ENCODE results near the gene PRLHR.

Gene PRLHR

DNA sequence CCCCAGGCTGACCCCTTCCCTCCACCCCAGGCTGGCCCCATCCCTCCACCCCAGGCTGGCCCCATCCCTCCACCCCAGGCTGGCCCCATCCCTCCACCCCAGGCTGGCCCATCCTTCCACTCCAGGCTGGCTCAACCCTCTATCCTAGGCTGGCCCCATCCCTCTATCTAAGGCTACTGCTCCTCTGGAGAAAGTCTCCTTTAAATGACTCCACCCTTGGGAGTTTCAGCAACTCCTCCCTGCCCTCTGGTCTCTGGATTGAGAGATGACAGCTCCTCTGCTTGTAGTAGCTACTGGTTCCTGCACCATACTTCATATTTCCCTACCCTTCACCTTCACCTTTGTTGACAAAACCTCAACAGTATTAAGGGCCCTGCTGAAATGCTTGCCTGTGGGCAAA lies 8.5 kb downstream of the PRLHR start:
- DNase-seq, result no peak

DNA sequence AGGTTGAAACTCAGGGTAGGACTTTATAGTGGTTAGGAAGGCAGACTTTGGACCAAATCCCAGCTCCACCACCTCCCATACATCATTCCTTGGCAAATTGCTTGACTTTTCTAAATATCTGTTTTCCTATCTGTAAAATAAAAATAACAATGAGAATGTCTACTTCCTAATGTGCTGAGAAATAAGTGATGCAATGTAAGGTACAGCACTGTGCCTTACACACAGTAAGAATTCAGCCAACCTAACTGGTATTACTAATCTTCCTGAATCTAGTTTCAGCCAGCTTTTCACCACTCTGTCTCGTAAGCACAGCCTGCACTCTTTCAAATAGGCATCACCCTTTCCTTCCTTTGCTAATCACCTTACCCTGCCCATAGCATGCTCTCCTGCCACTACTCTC lies 9.7 kb downstream of the PRLHR start:
- DNase-seq, result no peak

DNA sequence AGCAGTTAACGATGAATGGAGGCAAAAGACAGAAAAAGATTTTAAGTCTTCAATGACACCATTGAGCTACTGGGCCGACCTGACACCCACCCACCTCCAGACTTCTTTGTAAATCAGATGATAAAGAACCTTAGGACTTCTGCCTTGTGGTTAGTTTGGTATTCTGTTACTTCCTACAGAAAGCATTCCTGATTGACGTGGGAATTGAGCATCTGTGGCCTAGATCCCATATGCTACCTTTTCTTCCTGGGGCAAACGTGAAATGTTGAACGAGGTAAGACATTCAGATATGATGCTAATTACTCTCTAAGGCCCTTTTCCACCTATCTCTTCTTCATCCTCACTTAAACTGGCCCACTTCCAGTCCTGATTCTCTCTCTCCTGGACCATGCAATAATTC lies 10.2 kb downstream of the PRLHR start:
- no peak for DNase-seq

DNA sequence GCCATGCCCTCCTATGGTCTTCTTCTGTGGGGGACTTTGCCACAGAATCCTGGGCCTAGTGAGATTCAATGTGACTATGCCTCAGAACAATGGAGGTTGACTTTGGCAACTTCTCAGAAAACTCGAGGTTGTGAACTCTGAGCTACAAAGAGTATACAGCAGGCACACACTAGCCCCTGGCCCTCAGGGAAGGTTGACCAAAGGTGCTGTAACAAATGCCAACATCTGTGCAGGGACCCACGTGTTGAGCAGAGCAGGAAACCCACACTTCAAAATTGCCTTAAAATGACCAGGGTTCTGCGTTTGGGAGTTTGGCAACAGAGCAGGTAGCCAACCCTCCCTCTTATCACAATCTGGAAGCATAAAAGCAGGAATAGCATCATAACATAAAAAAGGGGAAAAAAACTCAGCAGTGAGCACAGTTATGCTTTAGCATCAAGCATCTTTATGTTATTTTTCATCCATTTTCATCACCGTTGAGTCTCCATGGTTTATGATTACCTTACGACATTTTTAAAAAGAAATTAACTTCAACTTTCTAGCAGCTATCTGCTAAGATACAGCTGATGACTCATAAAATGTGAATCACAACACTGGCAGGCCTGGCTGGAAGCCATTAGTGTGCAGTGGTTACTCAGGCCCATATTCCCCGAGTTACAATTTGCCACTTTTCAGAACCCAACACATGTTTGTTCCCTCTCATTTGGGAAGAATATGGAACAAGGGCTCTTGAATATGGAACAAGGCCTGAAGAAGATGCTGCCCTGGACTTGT lies 11.1 kb downstream of the PRLHR start:
- no peak for DNase-seq

DNA sequence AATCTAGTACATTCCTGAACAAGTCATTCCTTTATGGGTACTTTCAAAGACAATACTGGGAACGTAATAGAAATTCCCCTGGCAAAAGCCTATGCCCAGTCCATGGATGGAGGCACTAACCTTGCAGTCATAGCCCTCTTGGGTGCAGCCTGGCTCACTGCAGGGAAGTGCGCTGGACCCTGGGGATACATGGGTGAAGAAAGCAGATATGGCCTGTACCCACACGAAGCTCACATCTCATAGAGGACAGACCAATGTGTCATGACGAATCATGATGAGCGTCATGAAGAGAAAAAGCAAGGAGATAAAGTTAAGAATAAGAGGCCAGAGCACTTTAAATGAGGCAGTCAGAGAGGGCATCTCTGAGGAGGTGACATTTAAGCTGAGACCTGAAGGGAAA lies 11.8 kb downstream of the PRLHR start:
- no peak for DNase-seq

DNA sequence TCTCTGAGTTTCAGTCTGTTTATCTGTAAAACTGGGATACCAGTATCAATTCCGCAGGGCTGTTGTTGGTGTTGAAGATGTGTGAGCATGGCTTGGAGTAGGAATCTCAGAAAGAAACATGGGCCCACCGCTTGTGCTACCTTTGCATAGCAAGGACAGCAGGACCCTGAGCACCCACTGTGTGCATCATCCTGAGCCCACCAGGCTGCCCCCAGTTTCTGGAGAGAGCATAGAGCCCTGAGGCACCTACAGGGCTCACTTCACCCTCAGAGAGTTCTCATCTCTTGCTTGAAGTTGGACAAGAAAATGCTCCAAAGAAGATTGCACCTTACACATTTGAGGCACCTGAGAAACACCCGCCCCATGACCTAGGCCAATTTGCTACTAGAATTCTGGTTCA lies 12.9 kb downstream of the PRLHR start:
- no peak for DNase-seq

DNA sequence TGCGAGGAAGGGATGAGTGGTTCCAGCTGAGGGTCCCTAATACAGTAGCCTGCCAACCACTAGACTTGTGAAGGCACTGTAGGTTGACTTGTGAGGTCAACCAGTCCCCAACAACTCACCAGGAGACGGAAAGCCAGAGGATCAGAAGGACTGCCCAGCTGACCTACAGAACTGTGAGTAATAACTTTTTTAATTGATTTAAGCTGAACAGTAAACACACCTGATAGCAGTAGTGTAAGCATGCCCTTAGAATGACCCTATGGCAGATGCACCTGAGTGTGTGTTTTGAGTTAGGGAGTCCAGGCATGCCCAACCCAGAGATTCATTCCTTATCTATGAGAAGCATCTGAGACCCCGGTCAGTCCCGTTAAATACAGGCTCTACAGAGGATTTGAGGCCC lies 14.1 kb downstream of the PRLHR start:
- DNase-seq, result no peak

DNA sequence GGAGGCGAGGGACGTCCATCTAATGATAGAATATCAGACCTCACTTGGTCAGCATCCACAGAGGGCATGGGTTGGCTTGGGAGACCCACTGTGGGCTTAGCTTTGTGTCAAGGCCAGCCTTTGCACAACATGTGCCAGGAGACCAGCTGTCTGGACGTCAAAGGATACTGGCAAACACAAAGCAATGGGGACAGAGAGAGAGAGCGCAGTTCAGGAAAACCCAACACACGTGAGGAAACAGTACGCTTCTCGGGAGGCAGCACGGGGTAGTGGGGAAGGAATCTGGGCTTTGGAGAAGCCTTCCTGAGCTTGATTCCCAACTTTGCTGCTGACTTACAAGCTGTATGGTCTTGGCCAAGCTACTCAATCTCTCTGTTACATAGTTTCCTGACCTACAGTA lies 14.7 kb downstream of the PRLHR start:
- no peak for DNase-seq

DNA sequence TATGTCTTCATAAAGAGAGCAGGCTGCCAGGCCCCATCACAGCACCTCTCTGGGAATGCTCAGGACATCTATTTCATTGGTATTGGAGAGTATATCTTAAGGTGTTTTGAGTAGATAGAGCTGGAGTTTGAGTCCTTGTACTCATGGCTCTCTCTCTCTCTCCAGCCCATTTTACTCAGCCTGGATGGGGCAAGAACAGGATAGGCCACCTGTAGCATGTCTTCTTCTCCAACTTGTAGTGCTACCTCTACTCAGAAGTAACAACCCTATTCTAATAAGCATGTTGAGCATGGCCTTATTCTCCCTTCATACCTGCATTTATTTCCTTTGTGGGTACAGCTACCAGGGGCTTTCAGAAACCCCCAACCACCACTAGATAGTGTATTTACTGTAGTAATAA lies 21.9 kb downstream of the PRLHR start:
- no peak for DNase-seq

DNA sequence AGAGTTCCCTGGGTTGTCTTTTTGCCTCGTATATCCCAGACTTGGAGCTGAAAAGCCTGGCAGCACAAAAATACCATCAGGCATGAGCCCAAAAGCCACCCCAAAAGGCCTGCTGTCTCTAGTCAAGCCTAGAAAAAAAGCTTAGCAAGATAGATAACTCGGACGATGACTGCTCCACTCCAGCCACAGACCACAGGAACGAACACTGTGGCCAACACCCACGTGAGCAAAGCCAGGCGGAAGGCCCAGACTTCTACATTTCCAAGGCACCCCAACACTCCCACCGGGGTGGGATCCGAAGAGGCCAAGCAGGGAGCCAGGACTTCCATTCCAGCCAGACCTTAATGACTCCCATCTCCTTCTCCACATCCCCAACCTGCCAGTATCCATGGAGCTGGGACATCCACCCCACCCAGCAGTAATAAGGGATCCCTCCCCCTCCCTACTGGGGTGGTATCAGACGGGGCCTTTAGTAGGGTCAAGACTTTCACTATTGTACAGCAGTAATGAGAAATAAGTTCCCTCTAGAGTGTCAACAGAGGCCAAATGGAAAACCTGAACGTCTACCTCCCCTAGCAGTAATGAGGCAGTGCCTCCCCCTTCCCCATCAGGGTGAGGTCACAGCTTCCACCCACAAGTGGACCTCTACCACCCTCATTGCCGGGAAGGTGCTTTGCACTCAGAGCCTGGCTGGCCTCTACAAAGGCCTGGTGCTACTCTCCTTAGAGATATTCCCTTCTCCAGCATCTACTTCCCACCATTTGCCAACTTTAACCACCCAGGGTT lies 23.0 kb downstream of the PRLHR start:
- no peak for DNase-seq

DNA sequence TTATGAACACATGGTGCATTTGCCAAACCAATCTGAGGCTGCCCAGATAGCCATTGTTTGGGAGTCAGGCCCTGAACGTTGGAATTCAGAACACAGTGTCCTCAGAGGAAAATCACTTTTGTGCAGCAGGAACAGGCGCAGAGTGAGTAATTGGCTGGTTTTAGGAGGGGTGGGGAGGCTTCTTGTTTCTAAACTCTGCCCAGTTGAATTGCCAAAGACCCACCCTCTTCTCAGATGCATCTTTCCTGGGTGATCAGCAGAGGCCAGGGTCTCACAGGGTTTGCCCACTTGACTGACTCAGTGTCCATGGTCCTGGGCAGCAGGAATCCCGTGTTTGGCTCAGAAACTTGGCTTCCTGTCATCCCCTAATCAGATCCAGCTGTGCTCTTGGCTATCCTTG lies 24.3 kb downstream of the PRLHR start:
- no peak for DNase-seq

DNA sequence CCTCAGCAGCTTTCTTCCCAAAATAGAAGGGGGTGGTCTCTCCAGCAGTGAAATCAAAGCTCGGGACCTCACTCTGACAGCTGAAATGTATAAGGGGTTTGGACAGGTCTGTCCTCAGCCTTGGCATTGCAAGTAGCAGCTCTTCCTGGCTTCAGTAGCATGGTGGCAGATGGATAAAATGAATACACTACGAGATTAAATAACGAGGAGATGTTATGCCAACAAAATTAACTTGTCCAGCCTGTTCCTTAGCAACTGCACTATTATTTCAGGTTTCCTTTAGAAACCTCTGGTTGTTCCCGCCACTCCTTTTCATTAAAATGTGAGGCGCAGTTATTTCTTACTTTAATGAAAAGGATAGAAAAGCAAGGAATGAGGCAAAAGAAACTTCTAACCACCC lies 24.9 kb downstream of the PRLHR start:
- DNase-seq, result no peak

DNA sequence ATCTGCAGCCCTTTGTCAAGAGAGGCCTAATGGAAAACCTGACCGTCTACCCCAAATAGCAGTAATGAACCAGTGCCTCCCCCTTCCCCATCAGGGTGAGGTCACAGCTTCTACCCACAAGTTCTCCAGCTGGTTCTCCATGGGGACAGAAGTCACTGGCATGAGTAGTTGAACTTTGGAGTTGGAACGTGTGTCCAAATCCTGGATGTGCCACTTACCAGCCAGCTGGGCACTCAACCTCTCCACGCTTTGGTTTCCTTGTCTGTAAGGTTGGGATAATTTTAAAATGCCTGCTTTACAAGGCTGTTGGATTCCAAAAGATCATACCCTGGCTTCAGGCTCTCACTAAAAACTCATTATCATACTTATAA lies 25.6 kb downstream of the PRLHR start:
- no peak for DNase-seq

DNA sequence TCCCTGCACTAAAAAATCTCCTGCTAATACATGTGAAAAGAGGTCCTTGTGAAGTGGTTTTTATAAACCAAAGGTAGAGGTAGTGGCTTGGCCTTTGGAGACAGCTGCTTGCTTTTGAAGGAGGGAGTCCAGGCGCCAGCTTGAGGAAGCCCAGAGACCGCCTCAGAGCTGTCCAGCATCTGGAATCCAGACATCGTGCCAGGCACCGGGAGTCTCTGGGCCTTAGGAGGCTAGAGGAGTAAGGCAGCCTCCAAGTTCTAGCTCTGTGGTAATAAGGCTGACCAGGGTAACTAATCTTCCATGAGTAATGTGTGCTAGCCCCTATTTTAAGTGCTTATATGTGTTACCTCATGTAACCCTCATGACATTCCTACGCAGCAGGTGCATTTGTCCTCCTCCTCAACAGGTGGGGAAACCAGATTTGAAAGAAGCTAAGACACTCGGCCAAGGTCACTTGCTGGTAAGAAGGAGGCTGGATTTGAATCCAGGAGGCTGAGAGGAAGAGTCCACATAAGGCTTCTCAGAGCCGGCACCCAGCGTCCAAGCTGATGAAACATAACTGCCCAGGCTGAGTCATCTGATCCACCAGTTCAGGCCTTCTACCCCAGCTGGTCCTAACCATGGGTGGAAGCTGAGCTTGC lies 26.1 kb downstream of the PRLHR start:
- no peak for DNase-seq

DNA sequence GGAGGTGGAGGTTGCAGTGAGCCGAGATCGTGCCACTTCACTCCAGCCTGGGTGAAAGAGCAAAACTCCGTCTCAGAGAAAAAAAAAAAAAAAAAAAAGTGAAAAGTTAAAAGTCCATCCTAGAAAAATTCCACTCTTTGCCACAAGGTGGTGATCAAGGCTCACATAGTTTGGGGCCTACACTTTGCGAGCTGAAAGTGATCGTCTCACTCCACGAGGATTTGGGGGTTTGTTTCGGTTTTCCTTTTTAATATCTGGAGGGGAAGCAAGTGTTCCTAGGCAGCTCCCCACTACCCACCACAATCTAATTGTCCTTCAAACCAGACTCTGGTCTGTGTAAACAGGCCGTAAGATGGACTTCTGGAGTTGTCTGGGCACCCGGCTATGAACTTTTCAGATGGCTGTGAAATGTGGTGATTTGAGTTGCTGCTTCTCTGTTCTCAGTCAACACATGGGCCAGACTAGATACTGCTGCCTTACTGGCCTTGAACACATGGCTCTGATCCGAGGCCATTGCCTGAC lies 27.1 kb downstream of the PRLHR start:
- no peak for DNase-seq

DNA sequence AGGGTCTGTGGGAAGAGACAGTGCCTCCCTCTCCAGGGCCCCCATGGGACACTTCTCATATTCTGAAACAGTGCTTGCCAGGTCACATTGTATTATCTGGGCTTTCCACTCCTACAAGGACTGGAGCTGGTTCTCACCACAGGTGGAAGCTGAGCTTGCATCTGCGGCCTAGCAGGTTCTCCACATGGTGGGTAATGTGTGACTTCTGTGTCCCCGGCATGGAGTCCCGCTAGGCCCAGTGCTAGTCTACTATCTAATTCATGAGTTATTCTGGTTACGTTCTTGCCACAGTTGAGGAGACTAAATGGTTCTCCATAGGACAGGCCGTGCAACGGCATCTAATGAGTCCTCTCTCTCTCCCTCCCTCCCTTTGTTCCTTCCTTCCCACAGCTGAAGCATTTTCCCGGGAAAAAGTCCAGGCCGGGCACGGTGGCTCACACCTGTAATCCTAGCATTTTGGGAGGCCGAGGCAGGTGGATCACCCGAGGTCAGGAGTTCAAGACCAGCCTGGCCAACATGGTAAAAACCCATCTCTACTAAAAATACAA lies 27.7 kb downstream of the PRLHR start:
- no peak for DNase-seq

DNA sequence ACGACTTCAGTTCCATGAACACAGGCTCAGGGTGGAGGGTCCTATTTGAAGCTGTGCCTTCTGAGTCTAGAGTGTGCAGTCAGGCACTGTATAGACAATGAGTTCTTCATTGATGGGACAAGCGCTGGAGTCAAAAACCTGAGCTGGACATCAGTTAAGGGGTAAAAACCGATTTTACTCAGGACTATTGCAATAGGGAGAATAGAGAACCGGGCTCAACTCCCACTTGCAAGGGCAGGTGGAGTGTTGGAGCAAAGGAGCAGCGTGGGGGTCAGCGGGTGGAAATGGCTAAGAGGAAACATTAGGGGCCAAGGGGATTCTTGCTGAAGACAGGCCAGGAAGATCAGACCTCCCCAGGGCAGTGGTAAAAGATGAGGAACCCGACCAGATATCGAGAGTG lies 28.5 kb downstream of the PRLHR start:
- no peak for DNase-seq

DNA sequence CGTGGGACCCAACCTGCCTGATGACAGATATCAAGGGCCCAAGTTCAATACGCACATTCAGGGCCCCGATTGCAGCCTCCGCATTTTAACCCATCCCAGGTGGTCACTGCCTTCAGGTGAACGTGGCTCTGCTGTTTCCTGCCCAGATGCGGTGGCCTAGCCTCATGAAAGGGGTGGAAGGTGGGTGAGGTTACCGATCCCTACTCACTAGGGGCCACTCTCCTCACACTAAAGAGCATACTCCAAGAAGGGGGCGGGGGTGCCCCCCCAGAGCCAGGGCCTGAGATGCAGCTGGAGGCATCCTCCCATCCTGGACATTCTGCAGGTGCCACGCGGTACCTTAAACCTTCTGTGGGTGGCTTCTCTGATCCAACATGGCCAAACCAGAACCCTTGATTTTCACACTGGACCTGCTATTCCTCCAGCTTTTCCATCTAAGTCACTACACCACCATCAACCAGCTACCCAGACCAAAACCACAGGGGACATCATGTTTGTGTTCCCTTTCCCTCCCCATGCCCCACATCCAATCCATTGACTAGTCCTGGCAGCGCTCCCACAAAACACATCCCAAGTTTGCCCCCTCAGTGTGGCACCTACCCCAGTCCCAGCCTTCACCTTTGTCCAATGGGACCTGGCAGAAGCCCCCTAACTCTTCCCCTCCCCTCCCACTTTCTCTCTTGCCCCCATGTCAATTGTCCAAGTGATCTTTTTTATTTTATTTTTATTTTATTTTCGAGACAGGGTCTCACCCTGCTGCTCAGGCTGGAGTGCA lies 30.0 kb downstream of the PRLHR start:
- DNase-seq, result no peak

DNA sequence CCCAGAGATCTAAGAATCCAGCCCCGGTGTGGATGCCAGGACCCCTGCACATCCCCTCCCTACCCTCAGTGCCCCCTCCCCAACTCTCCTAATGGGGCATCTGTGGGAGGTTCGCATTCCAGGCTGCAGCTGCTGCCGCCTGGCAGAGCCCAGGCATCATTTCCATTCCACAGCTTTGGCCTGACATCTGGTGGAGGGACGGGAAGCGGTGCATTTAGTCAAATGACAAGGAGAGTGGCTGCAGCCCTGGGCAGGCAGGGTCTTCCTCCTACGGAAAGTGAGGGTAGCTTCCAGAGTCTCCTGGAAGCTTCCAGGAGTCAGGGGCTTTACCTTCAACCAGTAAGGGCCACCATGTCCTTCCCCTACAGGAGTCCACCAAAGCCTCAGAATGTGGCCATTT lies 30.8 kb downstream of the PRLHR start:
- DNase-seq, result no peak

DNA sequence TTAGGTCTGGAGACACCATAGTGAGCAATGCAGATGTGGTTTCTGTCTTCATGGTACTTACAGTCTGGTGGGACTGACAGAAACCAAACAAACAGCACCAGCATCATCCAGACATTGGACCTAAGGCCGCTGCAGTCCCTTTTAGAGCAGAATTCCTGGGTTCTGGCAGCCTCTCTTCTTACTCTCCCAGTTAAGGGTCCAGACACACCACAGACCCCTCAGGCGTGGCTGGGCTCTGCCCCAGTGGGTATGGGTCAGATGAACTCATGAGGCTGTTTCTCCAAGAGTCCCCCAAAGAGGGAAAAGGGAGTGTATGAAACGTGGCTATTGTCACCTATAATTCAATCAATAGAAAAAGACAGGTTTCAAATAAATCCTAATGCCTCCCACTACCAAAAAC lies 31.3 kb downstream of the PRLHR start:
- no peak for DNase-seq

DNA sequence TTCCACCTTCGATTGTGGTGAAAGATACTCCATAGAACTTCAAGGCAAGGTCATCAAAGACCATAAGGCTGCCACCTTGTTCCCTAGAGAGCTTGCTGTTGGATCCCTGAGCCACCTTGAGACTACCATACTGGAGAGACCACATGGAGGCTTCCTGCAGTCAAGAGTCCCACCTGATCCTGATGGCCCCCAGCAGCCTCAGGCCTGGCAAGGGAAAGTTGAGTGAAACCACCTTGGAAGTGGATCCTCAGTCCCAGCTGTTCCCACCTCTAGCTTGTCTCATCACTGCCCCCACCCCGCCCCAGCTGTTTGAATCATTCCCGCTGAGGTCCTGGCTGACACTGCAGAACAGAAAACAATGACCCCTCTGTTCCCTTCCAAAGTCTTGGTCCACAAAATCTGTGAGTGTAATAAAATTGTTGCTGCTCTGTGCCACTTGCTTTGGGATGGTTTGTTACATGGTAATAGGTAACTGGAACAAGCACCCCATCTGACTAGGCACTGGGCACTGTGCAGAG lies 32.0 kb downstream of the PRLHR start:
- no peak for DNase-seq

DNA sequence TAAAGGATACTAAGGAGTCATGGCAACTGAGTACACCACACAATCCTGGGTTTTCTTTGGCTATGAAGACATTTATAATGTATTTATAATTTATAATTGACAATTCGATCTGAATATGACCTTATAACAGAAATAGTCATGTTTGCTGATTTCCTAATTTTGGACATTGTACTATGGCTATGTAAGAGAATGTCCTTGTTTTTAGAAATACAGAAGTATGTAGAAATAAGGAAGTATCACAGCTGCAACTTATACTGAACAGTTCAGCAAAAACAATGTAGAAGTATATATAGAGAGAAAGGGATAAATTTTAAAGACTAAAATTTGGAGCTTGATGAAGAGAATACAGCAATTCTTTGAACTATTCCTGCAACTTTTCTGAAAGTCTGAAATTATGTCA lies 32.6 kb downstream of the PRLHR start:
- no peak for DNase-seq

DNA sequence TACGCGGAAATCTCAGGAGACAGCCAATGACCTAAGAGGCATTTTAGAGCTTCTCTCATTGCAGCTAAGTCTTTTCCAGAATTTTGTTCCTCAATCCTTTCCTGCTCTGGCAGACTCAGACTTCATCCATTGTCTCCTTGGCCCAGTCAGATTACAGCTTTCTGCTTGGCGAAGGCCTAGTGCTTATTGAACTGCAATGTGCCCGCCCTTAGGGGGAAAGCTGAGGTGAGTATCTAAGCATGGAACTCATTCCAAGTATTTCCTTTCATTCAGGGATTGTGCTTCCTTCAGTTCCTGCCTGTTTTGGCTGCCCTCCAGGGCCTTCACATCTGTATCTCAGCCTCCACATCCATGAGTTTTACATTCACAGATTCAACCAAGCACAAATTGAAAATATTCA lies 37.5 kb downstream of the PRLHR start:
- no peak for DNase-seq
